Liver (tissue), 9 donors: ENCODE results near the gene ZMYND8. TPM values are rescaled to one million over a fixed set of nuclear protein-coding genes. Genes with fewer than 3 reads are reported as not detected.
"Not testable (repeated sequence)": the region's sequence is repeated elsewhere in the genome, so short reads cannot be mapped to it uniquely, and the experiment has no call there.

Experiments
- DNase-seq: peaks from one replicate; pipeline ENCODE4 v3.0.0-alpha.2; 2017; ENCODE audit warnings: low spot score
- H3K27ac ChIP-seq, 2 donors: one replicate each; pipeline ENCODE4 v1.7.0; 2013; ENCODE audit warnings: inconsistent platforms in 2 of 2, low read length in 2 of 2, control low read depth in 1 of 2, low read depth in 1 of 2, mild to moderate bottlenecking in 1 of 2
- H3K27me3 ChIP-seq, 4 donors: one replicate each; pipeline versions ENCODE4 v1.6.1 to v1.7.0; 2013; ENCODE audit warnings: low read length in 3 of 4, inconsistent platforms in 1 of 4, mild to moderate bottlenecking in 1 of 4, moderate library complexity in 1 of 4; ENCODE audit not compliant: control insufficient read depth in 4 of 4, insufficient read depth in 4 of 4
- H3K36me3 ChIP-seq, 4 donors: one replicate each; pipeline versions ENCODE4 v1.6.1 to v1.7.0; 2013; ENCODE audit warnings: low read length in 3 of 4, mild to moderate bottlenecking in 3 of 4, low read depth in 1 of 4, moderate library complexity in 1 of 4; ENCODE audit not compliant: control insufficient read depth in 4 of 4, insufficient read depth in 3 of 4
- H3K4me1 ChIP-seq, 4 donors: one replicate each; pipeline versions ENCODE4 v1.6.1 to v1.7.0; 2013; ENCODE audit warnings: low read length in 3 of 4, mild to moderate bottlenecking in 3 of 4, moderate library complexity in 1 of 4; ENCODE audit not compliant: control insufficient read depth in 4 of 4, insufficient read depth in 4 of 4
- H3K4me3 ChIP-seq, 3 donors: one replicate each; pipeline versions ENCODE4 v1.6.1 to v1.7.0; 2013; ENCODE audit warnings: low read length in 3 of 3, control low read depth in 1 of 3, low read depth in 1 of 3, mild to moderate bottlenecking in 1 of 3
- H3K9ac ChIP-seq, 2 donors: one replicate each; pipeline ENCODE4 v1.7.0; 2013; ENCODE audit warnings: low read length in 2 of 2, mild to moderate bottlenecking in 2 of 2, moderate library complexity in 2 of 2, control low read depth in 1 of 2, low read depth in 1 of 2
- H3K9me3 ChIP-seq, 4 donors: one replicate each; pipeline versions ENCODE4 v1.6.1 to v1.7.0; 2013; ENCODE audit warnings: low read length in 3 of 4; ENCODE audit not compliant: control insufficient read depth in 4 of 4
- CTCF ChIP-seq: fragments of 150-350 bp; IDR thresholded peaks from 2 replicates; pipeline ENCODE4 v1.5.1; 2017; ENCODE audit warnings: improper control_type of control experiment, low read depth, low read length; ENCODE audit not compliant: missing input control
- EGR1 ChIP-seq, 2 donors: IDR thresholded peaks; 2 replicates each; pipeline ENCODE4 v1.6.1; 2016 to 2018; ENCODE audit warnings: antibody characterized with exemption in 2 of 2, low read depth in 2 of 2
- FOXA1 ChIP-seq: IDR thresholded peaks from 2 replicates; pipeline ENCODE4 v1.6.1; 2016; ENCODE audit warnings: antibody characterized with exemption
- GABPA ChIP-seq, 2 donors: IDR thresholded peaks in 1 of 2; conservative IDR thresholded peaks in 1 of 2; 2 replicates each; pipeline ENCODE4 v1.6.1; 2016; ENCODE audit warnings: antibody characterized with exemption in 2 of 2, mild to moderate bottlenecking in 1 of 2, moderate library complexity in 1 of 2
- HNF4A ChIP-seq, 2 donors: conservative IDR thresholded peaks; 2 replicates each; pipeline ENCODE4 v1.6.1; 2016; ENCODE audit warnings: antibody characterized with exemption in 2 of 2, mild to moderate bottlenecking in 2 of 2
- HNF4G ChIP-seq: IDR thresholded peaks from 2 replicates; pipeline ENCODE4 v1.6.1; 2016; ENCODE audit warnings: antibody characterized with exemption
- JUND ChIP-seq, 2 donors: IDR thresholded peaks; 2 replicates each; pipeline ENCODE4 v1.6.1; 2016; ENCODE audit warnings: antibody characterized with exemption in 2 of 2
- NR2F2 ChIP-seq: IDR thresholded peaks from 2 replicates; pipeline ENCODE4 v1.6.1; 2016; ENCODE audit warnings: antibody characterized with exemption
- RAD21 ChIP-seq, 2 donors: IDR thresholded peaks; 2 replicates each; pipeline ENCODE4 v1.6.1; 2016; ENCODE audit warnings: antibody characterized with exemption in 2 of 2, mild to moderate bottlenecking in 2 of 2
- RXRA ChIP-seq, 2 donors: IDR thresholded peaks; 2 replicates each; pipeline ENCODE4 v1.6.1; 2017 to 2018; ENCODE audit warnings: antibody characterized with exemption in 2 of 2, mild to moderate bottlenecking in 1 of 2
- TAF1 ChIP-seq: conservative IDR thresholded peaks from 2 replicates; pipeline ENCODE4 v1.6.1; 2016; ENCODE audit warnings: antibody characterized with exemption, mild to moderate bottlenecking
- YY1 ChIP-seq: IDR thresholded peaks from 2 replicates; pipeline ENCODE4 v1.6.1; 2016; ENCODE audit warnings: antibody characterized with exemption, mild to moderate bottlenecking
- WGBS: extraction: QIAGEN DNeasy Blood & Tissue Kit; methylation state at CpG from one replicate; pipeline ENCODE4 v1.1.7; 2013; 5-methylcytosine and 5-hydroxymethylcytosine counted together
- polyA plus RNA-seq, 2 donors: library from polyadenylated mRNA; stranded (reverse) in 1 of 2; unstranded in 1 of 2; fragments of 200-250 nt in 1 of 2; fragments of >200 nt in 1 of 2; fragmentation: Nextera tagmentation in 1 of 2; extraction: Ambion mirVana in 1 of 2; gene quantifications; one replicate each; pipeline versions ENCODE4 v1.2.1 to v1.2.3, GENCODE V29; 2013 to 2015
- total RNA-seq, 2 donors: library from RNA; depleted of rRNA; stranded (reverse); fragments of >200 nt; gene quantifications; one replicate each; pipeline ENCODE4 v1.2.3, GENCODE V29; 2014
- donor health status: healthy.
- donor health status: healthy.
- donor health status: healthy.
- donor health status: healthy.
- donor health status: healthy.

The ZMYND8 gene
- total and polyA plus RNA-seq, 4 donors, result 3.3 to 23.5 (median 6.8) TPM

GRCh38 chr20:47391276-47392010 is 34.9 kb upstream of the ZMYND8 start:
- no peak overlapping the region for H3K9ac ChIP-seq
- H3K9me3 ChIP-seq, result no peaks in the 10 kb centered on the region
- H3K4me3 ChIP-seq, result no peak overlapping the region
- H3K4me1 ChIP-seq, result no peaks in the 10 kb centered on the region
- no peak overlapping the region for H3K27ac ChIP-seq
- DNase-seq, result no peak
- TF ChIP-seq GABPA (IDR thresholded peaks at IDR 0.05 in 1 of 2, conservative IDR thresholded peaks at IDR 0.05 in 1 of 2), result no peak
- TF ChIP-seq RXRA (IDR thresholded peaks at IDR 0.05), result no peak
- no peak for TF ChIP-seq HNF4A (conservative IDR thresholded peaks at IDR 0.05)
- no peak for TF ChIP-seq RAD21 (IDR thresholded peaks at IDR 0.05)
- TF ChIP-seq NR2F2, result no peak
- TF ChIP-seq HNF4G, result no peak
- H3K36me3 ChIP-seq, result no peaks in the 10 kb centered on the region
- 95% methylated on average over 6 of the region's 6 CpGs for WGBS
- H3K27me3 ChIP-seq, result no peaks in the 10 kb centered on the region

- no peaks in the 10 kb centered on the region for H3K27me3 ChIP-seq
- WGBS, result 88% methylated on average over 6 of the region's 6 CpGs
Measured at GRCh38 chr20:47389867-47390347, 33.4 kb upstream of the ZMYND8 start.

GRCh38 chr20:47385968-47386367 is 29.5 kb upstream of the ZMYND8 start:
- H3K27me3 ChIP-seq, H3K9me3 ChIP-seq, H3K27ac ChIP-seq, H3K36me3 ChIP-seq, H3K9ac ChIP-seq, DNase-seq, H3K4me3 ChIP-seq, H3K4me1 ChIP-seq: not testable (repeated sequence)
- WGBS, result 97% methylated on average over 5 of the region's 5 CpGs

More at GRCh38 chr20:47389867-47390347, 33.4 kb upstream of the ZMYND8 start:
- no peak for TF ChIP-seq HNF4G
- TF ChIP-seq NR2F2, result no peak
- no peak for TF ChIP-seq CTCF
- TF ChIP-seq TAF1, result no peak
- TF ChIP-seq YY1, result no peak
- no peak for TF ChIP-seq HNF4A (conservative IDR thresholded peaks at IDR 0.05)
- no peaks in the 10 kb centered on the region for H3K36me3 ChIP-seq
- no peak overlapping the region for H3K4me3 ChIP-seq
- H3K9ac ChIP-seq, result no peak overlapping the region
- H3K27ac ChIP-seq, result no peak overlapping the region
- DNase-seq, result no peak
- H3K9me3 ChIP-seq, result no peaks in the 10 kb centered on the region
- no peaks in the 10 kb centered on the region for H3K4me1 ChIP-seq

GRCh38 chr20:47382746-47383415 is 26.4 kb upstream of the ZMYND8 start:
- no peaks in the 10 kb centered on the region for H3K36me3 ChIP-seq
- WGBS, result 96% methylated on average over 5 of the region's 5 CpGs
- H3K27me3 ChIP-seq, result no peaks in the 10 kb centered on the region
- H3K9me3 ChIP-seq, result no peaks in the 10 kb centered on the region
- DNase-seq, result no peak
- TF ChIP-seq FOXA1, result no peak
- no peak for TF ChIP-seq JUND (IDR thresholded peaks at IDR 0.05)
- no peak for TF ChIP-seq GABPA (IDR thresholded peaks at IDR 0.05 in 1 of 2, conservative IDR thresholded peaks at IDR 0.05 in 1 of 2)
- no peak for TF ChIP-seq EGR1 (IDR thresholded peaks at IDR 0.05; ENCODE audit: low read depth in 2 of 2)
- TF ChIP-seq NR2F2, result no peak
- TF ChIP-seq RXRA (IDR thresholded peaks at IDR 0.05), result no peak
- H3K4me3 ChIP-seq, result no peak overlapping the region
- peaks cover 0 to 4% (median 3%) of the 10 kb centered on the region in 4 donors for H3K4me1 ChIP-seq
- H3K9ac ChIP-seq, result no peak overlapping the region
- H3K27ac ChIP-seq, result no peak overlapping the region
